ENCODE data around the gene ILF2. TPM values are rescaled to one million over a fixed set of nuclear protein-coding genes. Genes with fewer than 3 reads are reported as not detected.

ILF2 gene
- polyA plus RNA-seq, 1 donor (not counting 4 experiments of a cell fraction or from before 2014, with no cell fraction given), result 232 TPM

DNA sequence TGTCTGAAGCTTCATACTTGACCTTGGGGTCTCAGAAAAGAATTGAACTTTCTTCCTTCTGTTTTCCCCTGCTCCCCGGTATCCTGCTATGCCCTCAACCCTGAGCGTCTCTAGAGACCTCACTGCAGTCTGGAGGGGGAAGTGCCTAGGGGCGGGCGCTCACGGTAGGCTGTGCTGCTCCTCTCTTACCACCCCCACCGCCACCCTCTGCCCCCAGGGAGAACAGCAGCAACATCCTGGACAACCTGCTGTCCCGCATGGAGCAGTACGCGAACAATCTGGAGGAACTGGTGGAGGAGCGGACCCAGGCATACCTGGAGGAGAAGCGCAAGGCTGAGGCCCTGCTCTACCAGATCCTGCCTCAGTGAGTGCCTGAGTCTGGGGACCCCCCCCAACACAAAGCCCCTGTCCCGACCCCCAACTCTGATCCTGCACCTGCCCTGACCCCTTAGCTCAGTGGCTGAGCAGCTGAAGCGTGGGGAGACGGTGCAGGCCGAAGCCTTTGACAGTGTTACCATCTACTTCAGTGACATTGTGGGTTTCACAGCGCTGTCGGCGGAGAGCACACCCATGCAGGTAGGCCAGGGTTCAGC is 18.0 kb upstream of the ILF2 start:
- no peaks in the 10 kb centered on the region for H4K20me1 ChIP-seq (ENCODE audit: control insufficient read depth, extremely low read depth, insufficient read depth, low read length)
- H2AFZ ChIP-seq (ENCODE audit: control insufficient read depth, low read length), result no peak overlapping the region
- peaks cover 2% of the 10 kb centered on the region for H3K4me1 ChIP-seq (ENCODE audit: control insufficient read depth, extremely low read depth, insufficient read depth, low read length)
- no peak for DNase-seq (ENCODE audit: low read depth, low spot score)
- peaks cover 13% of the 10 kb centered on the region for H3K27me3 ChIP-seq (ENCODE audit: control insufficient read depth, extremely low read depth, insufficient read depth, low read length)
- no peaks in the 10 kb centered on the region for H3K79me2 ChIP-seq (ENCODE audit: control insufficient read depth, insufficient read depth, low read length)
- no peak overlapping the region for H3K4me2 ChIP-seq (ENCODE audit: control insufficient read depth, extremely low read depth, insufficient read depth, low read depth, low read length)
- H3K4me3 ChIP-seq (ENCODE audit: control insufficient read depth in 2 of 3, extremely low read depth in 1 of 3, insufficient read depth in 2 of 3, low read depth in 1 of 3, low read length in 3 of 3), result no peak overlapping the region
- FAIRE-seq, result no peak
- no peak for TF ChIP-seq EZH2 (IDR thresholded peaks at IDR 0.05; ENCODE audit: low read length)
- TF ChIP-seq, protein P1, sequence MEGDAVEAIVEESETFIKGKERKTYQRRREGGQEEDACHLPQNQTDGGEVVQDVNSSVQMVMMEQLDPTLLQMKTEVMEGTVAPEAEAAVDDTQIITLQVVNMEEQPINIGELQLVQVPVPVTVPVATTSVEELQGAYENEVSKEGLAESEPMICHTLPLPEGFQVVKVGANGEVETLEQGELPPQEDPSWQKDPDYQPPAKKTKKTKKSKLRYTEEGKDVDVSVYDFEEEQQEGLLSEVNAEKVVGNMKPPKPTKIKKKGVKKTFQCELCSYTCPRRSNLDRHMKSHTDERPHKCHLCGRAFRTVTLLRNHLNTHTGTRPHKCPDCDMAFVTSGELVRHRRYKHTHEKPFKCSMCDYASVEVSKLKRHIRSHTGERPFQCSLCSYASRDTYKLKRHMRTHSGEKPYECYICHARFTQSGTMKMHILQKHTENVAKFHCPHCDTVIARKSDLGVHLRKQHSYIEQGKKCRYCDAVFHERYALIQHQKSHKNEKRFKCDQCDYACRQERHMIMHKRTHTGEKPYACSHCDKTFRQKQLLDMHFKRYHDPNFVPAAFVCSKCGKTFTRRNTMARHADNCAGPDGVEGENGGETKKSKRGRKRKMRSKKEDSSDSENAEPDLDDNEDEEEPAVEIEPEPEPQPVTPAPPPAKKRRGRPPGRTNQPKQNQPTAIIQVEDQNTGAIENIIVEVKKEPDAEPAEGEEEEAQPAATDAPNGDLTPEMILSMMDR (optimal IDR thresholded peaks at IDR 0.05 in 1 of 3, IDR thresholded peaks at IDR 0.05 in 1 of 3, conservative IDR thresholded peaks at IDR 0.05 in 1 of 3; ENCODE audit: extremely low read depth in 1 of 3, insufficient read depth in 2 of 3, low read length in 3 of 3), result no peak
- dilution Hi-C loops (cut with MboI; ENCODE audit: extremely low pct_ligation_motif_present, low sequenced_read_pairs), result loop anchor here (10.0 kb wide), 1 partner anchor 56 kb away; no protein-coding TSS in a partner anchor
- H3K9me1 ChIP-seq (ENCODE audit: control insufficient read depth, extremely low read depth, insufficient read depth, low read length), result no peaks in the 10 kb centered on the region
- no peak overlapping the region for H3K9ac ChIP-seq (ENCODE audit: control insufficient read depth, extremely low read depth, insufficient read depth, low read length)
- no peaks in the 10 kb centered on the region for H3K36me3 ChIP-seq (ENCODE audit: control insufficient read depth in 2 of 2, extremely low read depth in 1 of 2, insufficient read depth in 2 of 2, low read length in 2 of 2)
- H3K27ac ChIP-seq (ENCODE audit: control insufficient read depth, insufficient read depth, low read length), result no peak overlapping the region
- no peaks in the 10 kb centered on the region for H3K9me3 ChIP-seq (ENCODE audit: control insufficient read depth, low read depth, low read length)

DNA sequence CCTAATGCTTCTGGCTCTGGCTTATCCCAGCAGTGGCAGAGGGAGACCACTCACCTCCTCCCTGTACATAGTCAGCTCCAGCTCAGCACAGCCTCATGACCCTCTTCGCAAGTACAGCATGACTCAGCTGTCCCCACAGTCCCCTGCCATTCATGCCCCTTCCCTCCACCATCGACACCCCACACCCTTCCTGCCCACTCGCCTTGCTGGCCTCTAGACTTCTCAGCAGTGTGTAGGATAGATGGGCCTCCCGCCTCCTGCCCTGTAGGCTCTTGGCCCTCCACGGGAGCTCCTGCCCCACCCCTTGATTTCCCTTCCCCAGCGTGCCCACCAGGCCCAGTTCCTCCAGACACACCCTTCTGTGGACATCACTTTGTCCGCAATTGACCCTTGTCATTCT is 17.5 kb upstream of the ILF2 start:
- DNase-seq (ENCODE audit: low read depth, low spot score) (no peak), FAIRE-seq (no peak)
- no peak overlapping the region for H3K9ac ChIP-seq (ENCODE audit: control insufficient read depth, extremely low read depth, insufficient read depth, low read length)
- peaks cover 2% of the 10 kb centered on the region for H3K4me1 ChIP-seq (ENCODE audit: control insufficient read depth, extremely low read depth, insufficient read depth, low read length)
- H3K27me3 ChIP-seq (ENCODE audit: control insufficient read depth, extremely low read depth, insufficient read depth, low read length), result peaks cover 13% of the 10 kb centered on the region
- H2AFZ ChIP-seq (ENCODE audit: control insufficient read depth, low read length), result no peak overlapping the region
- H3K79me2 ChIP-seq (ENCODE audit: control insufficient read depth, insufficient read depth, low read length), result no peaks in the 10 kb centered on the region
- H3K9me3 ChIP-seq (ENCODE audit: control insufficient read depth, low read depth, low read length), result no peaks in the 10 kb centered on the region
- no peak overlapping the region for H3K4me2 ChIP-seq (ENCODE audit: control insufficient read depth, extremely low read depth, insufficient read depth, low read depth, low read length)
- no peaks in the 10 kb centered on the region for H3K9me1 ChIP-seq (ENCODE audit: control insufficient read depth, extremely low read depth, insufficient read depth, low read length)
- no peaks in the 10 kb centered on the region for H3K36me3 ChIP-seq (ENCODE audit: control insufficient read depth in 2 of 2, extremely low read depth in 1 of 2, insufficient read depth in 2 of 2, low read length in 2 of 2)
- dilution Hi-C loops (cut with MboI; ENCODE audit: extremely low pct_ligation_motif_present, low sequenced_read_pairs), result loop anchor here (10.0 kb wide), 1 partner anchor 57 kb away; no protein-coding TSS in a partner anchor
- H4K20me1 ChIP-seq (ENCODE audit: control insufficient read depth, extremely low read depth, insufficient read depth, low read length), result no peaks in the 10 kb centered on the region
- no peak overlapping the region for H3K27ac ChIP-seq (ENCODE audit: control insufficient read depth, insufficient read depth, low read length)
- H3K4me3 ChIP-seq (ENCODE audit: control insufficient read depth in 2 of 3, extremely low read depth in 1 of 3, insufficient read depth in 2 of 3, low read depth in 1 of 3, low read length in 3 of 3), result no peak overlapping the region
- TF ChIP-seq, protein P1 (optimal IDR thresholded peaks at IDR 0.05 in 1 of 3, IDR thresholded peaks at IDR 0.05 in 1 of 3, conservative IDR thresholded peaks at IDR 0.05 in 1 of 3; ENCODE audit: extremely low read depth in 1 of 3, insufficient read depth in 2 of 3, low read length in 3 of 3), result no peak
- no peak for TF ChIP-seq EZH2 (IDR thresholded peaks at IDR 0.05; ENCODE audit: low read length)

Data from keratinocyte (primary cell).